ENCODE data around the gene MPPED2. TPM values are rescaled to one million over a fixed set of nuclear protein-coding genes. Genes with fewer than 3 reads are reported as not detected.

MPPED2 gene
- total RNA-seq, 1 experiment from 2014 or later, result 2.4 TPM

GRCh38 chr11:30368394-30368793, 217.8 kb downstream of the MPPED2 start:
- Mint-ChIP-seq H3K27me3 (ENCODE audit: low read depth) (no peaks in the 10 kb centered on the region), H3K4me3 (no peak overlapping the region), H3K9me3 (peaks cover 13% of the 10 kb centered on the region), H3K27ac (no peak overlapping the region), H3K4me1 (peaks cover 37% of the 10 kb centered on the region), H3K36me3 (0 out of 2 replicates have a peak, but pooled peaks cover 2% of the 10 kb centered on the region)
- POLR2A ChIA-PET, result interaction anchor here (0.6 kb wide), 1 partner anchor 277 kb away, joined by 4 read pairs; no protein-coding TSS in a partner anchor
- TF ChIP-seq TCF7 (CRISPR knock-in tag; IDR thresholded peaks at IDR 0.05; ENCODE audit: low read depth) (no peak), ZNF425 (CRISPR knock-in tag; conservative IDR thresholded peaks at IDR 0.05) (no peak), ZNF138 (CRISPR knock-in tag; conservative IDR thresholded peaks at IDR 0.05) (no peak), ESRRA (CRISPR knock-in tag; IDR thresholded peaks at IDR 0.05; ENCODE audit: borderline replicate concordance) (no peak), PRRX2 (CRISPR knock-in tag; IDR thresholded peaks at IDR 0.05) (no peak), ARID4B (CRISPR knock-in tag; IDR thresholded peaks at IDR 0.05; ENCODE audit: borderline replicate concordance) (no peak), ATF2 (CRISPR knock-in tag; IDR thresholded peaks at IDR 0.05; ENCODE audit: borderline replicate concordance, low read depth) (no peak), RELA (CRISPR knock-in tag; IDR thresholded peaks at IDR 0.05; ENCODE audit: borderline replicate concordance) (no peak), PREB (CRISPR knock-in tag; IDR thresholded peaks at IDR 0.05; ENCODE audit: borderline replicate concordance) (no peak), ELF4 (CRISPR knock-in tag; IDR thresholded peaks at IDR 0.05; ENCODE audit: low read depth) (no peak), FOXK1 (CRISPR knock-in tag; IDR thresholded peaks at IDR 0.05) (no peak), CREB1 (CRISPR knock-in tag; IDR thresholded peaks at IDR 0.05) (no peak), EMX1 (CRISPR knock-in tag; IDR thresholded peaks at IDR 0.05) (no peak), MXD4 (CRISPR knock-in tag; IDR thresholded peaks at IDR 0.05; ENCODE audit: borderline replicate concordance) (no peak), ZMAT4 (CRISPR knock-in tag; IDR thresholded peaks at IDR 0.05) (no peak), GTF2I (CRISPR knock-in tag; conservative IDR thresholded peaks at IDR 0.05) (no peak), SMAD4 (CRISPR knock-in tag; IDR thresholded peaks at IDR 0.05) (no peak), FOXP4 (CRISPR knock-in tag; IDR thresholded peaks at IDR 0.05) (no peak), MLX (CRISPR knock-in tag; IDR thresholded peaks at IDR 0.05) (no peak), ETV6 (CRISPR knock-in tag; IDR thresholded peaks at IDR 0.05) (no peak)
- ATAC-seq (no peak), DNase-seq (ENCODE audit: low spot score) (no peak)
- CTCF ChIA-PET, result no interaction called here
